ENCODE results near the gene OR6V1.

The OR6V1 gene

DNA sequence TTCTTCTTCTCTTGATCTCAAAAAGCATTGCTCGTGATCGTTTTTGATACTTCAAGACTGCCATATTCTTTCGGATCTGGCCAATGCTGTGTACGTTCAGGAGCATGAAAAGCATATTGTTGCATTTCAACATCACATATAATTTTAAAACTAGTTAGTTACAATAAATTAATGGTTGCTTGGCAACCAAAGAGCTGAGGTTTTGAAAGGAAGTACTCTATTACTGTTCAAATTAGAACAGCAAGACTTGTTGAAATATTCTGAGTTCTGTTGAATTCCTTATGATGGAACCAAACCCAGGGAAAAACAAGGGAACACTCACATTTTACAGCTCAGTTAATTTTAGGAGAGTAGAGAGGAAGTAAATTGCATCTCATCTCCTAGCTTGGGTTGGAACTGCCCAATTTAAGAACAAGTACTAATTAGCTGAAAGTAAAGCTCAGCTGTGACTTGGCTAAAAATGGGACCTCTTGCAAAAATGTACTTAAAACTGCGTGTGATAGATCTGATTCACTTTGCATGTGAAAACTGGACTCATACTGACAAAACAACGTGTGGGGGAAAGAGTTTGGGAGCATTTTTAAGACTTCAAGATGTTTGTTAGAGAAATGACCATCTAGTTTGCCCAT lies 46.4 kb upstream of the OR6V1 start:
- Histone ChIP-seq H3K36me3 (replicated peaks; ENCODE audit: insufficient read depth, low read length) (no peaks in the 10 kb centered on the region), H3K9me2 (replicated peaks; ENCODE audit: insufficient read depth, low read length) (no peaks in the 10 kb centered on the region), H3K4me3 (ENCODE audit: low read length) (no peak overlapping the region), H3K79me2 (ENCODE audit: low read length) (no peaks in the 10 kb centered on the region), H4K20me1 (ENCODE audit: insufficient read depth, low read length) (no peaks in the 10 kb centered on the region), H3K27ac (ENCODE audit: low read length) (no peak overlapping the region), H3K9ac (ENCODE audit: low read length) (no peak overlapping the region), H3K27me3 (replicated peaks; ENCODE audit: insufficient read depth, low read length) (no peaks in the 10 kb centered on the region), H3K4me2 (ENCODE audit: low read depth, low read length) (no peak overlapping the region), H3K4me1 (ENCODE audit: low read length) (peaks cover 5% of the 10 kb centered on the region), H3F3A (ENCODE audit: insufficient read depth, low read length) (no peaks in the 10 kb centered on the region), H2AFZ (ENCODE audit: low read length) (no peak overlapping the region), H3K9me3 (replicated peaks; ENCODE audit: insufficient read depth, low read length) (no peaks in the 10 kb centered on the region)
- no peak for DNase-seq
- TF ChIP-seq EZH2phosphoT487 (IDR thresholded peaks at IDR 0.05; ENCODE audit: low read length) (no peak), EZH2 (optimal IDR thresholded peaks at IDR 0.05; ENCODE audit: low read depth, low read length) (no peak)
- TF ChIP-seq, protein P1, sequence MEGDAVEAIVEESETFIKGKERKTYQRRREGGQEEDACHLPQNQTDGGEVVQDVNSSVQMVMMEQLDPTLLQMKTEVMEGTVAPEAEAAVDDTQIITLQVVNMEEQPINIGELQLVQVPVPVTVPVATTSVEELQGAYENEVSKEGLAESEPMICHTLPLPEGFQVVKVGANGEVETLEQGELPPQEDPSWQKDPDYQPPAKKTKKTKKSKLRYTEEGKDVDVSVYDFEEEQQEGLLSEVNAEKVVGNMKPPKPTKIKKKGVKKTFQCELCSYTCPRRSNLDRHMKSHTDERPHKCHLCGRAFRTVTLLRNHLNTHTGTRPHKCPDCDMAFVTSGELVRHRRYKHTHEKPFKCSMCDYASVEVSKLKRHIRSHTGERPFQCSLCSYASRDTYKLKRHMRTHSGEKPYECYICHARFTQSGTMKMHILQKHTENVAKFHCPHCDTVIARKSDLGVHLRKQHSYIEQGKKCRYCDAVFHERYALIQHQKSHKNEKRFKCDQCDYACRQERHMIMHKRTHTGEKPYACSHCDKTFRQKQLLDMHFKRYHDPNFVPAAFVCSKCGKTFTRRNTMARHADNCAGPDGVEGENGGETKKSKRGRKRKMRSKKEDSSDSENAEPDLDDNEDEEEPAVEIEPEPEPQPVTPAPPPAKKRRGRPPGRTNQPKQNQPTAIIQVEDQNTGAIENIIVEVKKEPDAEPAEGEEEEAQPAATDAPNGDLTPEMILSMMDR (IDR thresholded peaks at IDR 0.05; ENCODE audit: low read length) = no peak

DNA sequence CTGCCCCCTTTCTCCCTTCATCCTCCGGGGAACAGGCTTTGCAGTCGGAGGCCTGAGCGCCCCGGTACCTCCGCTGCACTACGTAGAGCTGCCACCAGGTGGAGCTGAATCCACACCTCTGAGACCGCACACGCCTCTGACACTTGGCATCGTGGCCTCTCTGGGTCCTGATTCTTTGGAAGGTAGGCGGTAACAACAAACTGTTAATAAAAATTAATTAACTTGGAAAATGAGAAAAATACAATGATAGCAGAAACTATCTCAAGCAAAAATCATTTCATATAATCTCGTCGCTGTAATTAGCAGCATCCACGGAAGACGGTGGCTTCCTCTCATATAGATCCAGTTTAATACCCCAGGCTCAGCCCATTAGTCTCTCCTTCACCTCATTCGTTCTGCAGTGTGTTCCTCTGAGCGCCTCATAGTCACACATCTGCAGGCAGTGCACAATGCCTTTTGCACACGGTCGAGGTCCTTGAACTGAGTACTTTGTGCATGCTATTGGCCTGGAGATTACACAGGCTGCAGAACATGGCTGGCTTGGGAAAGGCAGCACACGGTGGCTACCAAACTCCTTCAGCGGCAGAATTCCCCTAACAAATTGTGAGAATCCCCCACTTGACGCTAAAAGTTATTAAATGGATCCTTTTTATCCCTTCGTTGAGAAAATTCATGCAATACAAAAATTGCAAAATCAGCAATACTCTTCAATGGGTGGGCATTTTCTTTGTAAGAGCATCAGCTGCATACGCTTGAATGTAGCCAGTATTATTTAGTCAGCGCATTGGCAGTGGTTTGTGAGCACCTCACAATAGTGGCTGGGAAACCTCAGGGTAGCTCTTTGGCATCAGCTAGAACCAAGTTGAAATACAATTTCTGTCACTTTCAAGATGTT lies 43.9 kb upstream of the OR6V1 start:
- no peaks in the 10 kb centered on the region for H3K9me2 ChIP-seq (replicated peaks; ENCODE audit: insufficient read depth, low read length)
- H3K9me3 ChIP-seq (replicated peaks; ENCODE audit: insufficient read depth, low read length) = no peaks in the 10 kb centered on the region
- H3K4me2 ChIP-seq (ENCODE audit: low read depth, low read length) = no peak overlapping the region
- H3K27ac ChIP-seq (ENCODE audit: low read length) = no peak overlapping the region
- H3K36me3 ChIP-seq (replicated peaks; ENCODE audit: insufficient read depth, low read length) = no peaks in the 10 kb centered on the region
- no peaks in the 10 kb centered on the region for H3K79me2 ChIP-seq (ENCODE audit: low read length)
- H3K27me3 ChIP-seq (replicated peaks; ENCODE audit: insufficient read depth, low read length) = no peaks in the 10 kb centered on the region
- H2AFZ ChIP-seq (ENCODE audit: low read length) = no peak overlapping the region
- H4K20me1 ChIP-seq (ENCODE audit: insufficient read depth, low read length) = no peaks in the 10 kb centered on the region
- TF ChIP-seq, protein P1 (IDR thresholded peaks at IDR 0.05; ENCODE audit: low read length) = peak; percentile 99
- no peak for TF ChIP-seq EZH2 (optimal IDR thresholded peaks at IDR 0.05; ENCODE audit: low read depth, low read length)
- H3K4me3 ChIP-seq (ENCODE audit: low read length) = no peak overlapping the region
- DNase-seq = peak; percentile 87
- no peaks in the 10 kb centered on the region for H3F3A ChIP-seq (ENCODE audit: insufficient read depth, low read length)
- H3K9ac ChIP-seq (ENCODE audit: low read length) = no peak overlapping the region
- peaks cover under 1% of the 10 kb centered on the region for H3K4me1 ChIP-seq (ENCODE audit: low read length)

DNA sequence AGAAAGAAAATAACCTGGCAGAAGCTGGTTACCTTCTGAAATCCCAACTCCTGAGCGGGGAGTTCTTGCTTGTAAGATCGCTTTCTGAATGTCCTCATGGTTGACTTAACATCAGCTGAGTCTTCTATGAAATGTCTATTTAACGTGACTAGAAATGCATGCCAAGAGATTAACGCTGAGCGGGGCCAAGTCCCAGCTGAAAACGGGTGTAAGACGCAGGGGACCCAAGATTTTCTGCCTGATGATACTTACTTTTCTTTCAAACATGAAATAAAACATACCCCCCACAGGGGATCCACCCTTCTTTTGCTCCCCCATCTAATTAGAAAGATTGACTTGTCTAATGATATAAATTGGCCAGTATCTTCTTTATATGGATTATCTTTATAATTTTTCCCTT lies 40.1 kb upstream of the OR6V1 start:
- H3F3A ChIP-seq (ENCODE audit: insufficient read depth, low read length) = no peaks in the 10 kb centered on the region
- no peak for TF ChIP-seq EZH2phosphoT487 (IDR thresholded peaks at IDR 0.05; ENCODE audit: low read length)

DNA sequence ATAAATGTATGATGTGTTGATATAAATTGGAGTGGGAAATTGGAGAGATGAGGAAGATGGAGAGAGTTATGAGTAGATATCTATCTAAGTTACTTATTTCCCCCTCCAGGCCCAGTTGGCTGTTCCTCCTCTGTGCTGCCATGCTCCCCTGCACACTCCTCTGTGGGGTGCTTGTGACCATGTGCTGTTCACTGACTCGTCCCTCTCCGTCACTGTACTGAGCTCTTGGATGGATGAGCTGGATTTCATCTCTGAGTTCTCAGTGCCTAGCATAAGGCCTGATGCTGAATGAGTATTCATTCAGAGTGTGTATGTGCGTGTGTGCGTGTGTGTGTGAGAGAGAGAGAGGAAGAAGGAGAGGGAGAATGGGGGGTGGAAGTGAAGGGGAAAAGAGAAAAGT lies 39.7 kb upstream of the OR6V1 start:
- Histone ChIP-seq H3K9ac (ENCODE audit: low read length) (no peak overlapping the region), H4K20me1 (ENCODE audit: insufficient read depth, low read length) (no peaks in the 10 kb centered on the region), H3K36me3 (replicated peaks; ENCODE audit: insufficient read depth, low read length) (no peaks in the 10 kb centered on the region), H3K9me3 (replicated peaks; ENCODE audit: insufficient read depth, low read length) (no peaks in the 10 kb centered on the region), H2AFZ (ENCODE audit: low read length) (no peak overlapping the region), H3K27ac (ENCODE audit: low read length) (no peak overlapping the region), H3F3A (ENCODE audit: insufficient read depth, low read length) (no peaks in the 10 kb centered on the region), H3K79me2 (ENCODE audit: low read length) (no peaks in the 10 kb centered on the region), H3K4me2 (ENCODE audit: low read depth, low read length) (no peak overlapping the region), H3K4me3 (ENCODE audit: low read length) (no peak overlapping the region), H3K4me1 (ENCODE audit: low read length) (peaks cover 12% of the 10 kb centered on the region), H3K9me2 (replicated peaks; ENCODE audit: insufficient read depth, low read length) (no peaks in the 10 kb centered on the region), H3K27me3 (replicated peaks; ENCODE audit: insufficient read depth, low read length) (no peaks in the 10 kb centered on the region)
- no peak for TF ChIP-seq EZH2phosphoT487 (IDR thresholded peaks at IDR 0.05; ENCODE audit: low read length)
- DNase-seq = no peak

More for the DNA sequence above, 40.1 kb upstream of the OR6V1 start:
- Histone ChIP-seq H3K27me3 (replicated peaks; ENCODE audit: insufficient read depth, low read length) (no peaks in the 10 kb centered on the region), H3K36me3 (replicated peaks; ENCODE audit: insufficient read depth, low read length) (no peaks in the 10 kb centered on the region), H3K4me1 (ENCODE audit: low read length) (peaks cover 12% of the 10 kb centered on the region), H3K27ac (ENCODE audit: low read length) (no peak overlapping the region), H3K4me2 (ENCODE audit: low read depth, low read length) (no peak overlapping the region), H3K9me3 (replicated peaks; ENCODE audit: insufficient read depth, low read length) (no peaks in the 10 kb centered on the region), H3K9ac (ENCODE audit: low read length) (no peak overlapping the region), H3K9me2 (replicated peaks; ENCODE audit: insufficient read depth, low read length) (no peaks in the 10 kb centered on the region), H3K79me2 (ENCODE audit: low read length) (no peaks in the 10 kb centered on the region), H3K4me3 (ENCODE audit: low read length) (no peak overlapping the region), H4K20me1 (ENCODE audit: insufficient read depth, low read length) (no peaks in the 10 kb centered on the region), H2AFZ (ENCODE audit: low read length) (no peak overlapping the region)
- DNase-seq = no peak

Data from MM.1S (cell line).